ENCODE results near the gene MTF2. TPM values are rescaled to one million over a fixed set of nuclear protein-coding genes. Genes with fewer than 3 reads are reported as not detected.
A peak's percentile ranks its signal among the peaks of the same experiment; 100 is the strongest.
"Not testable (repeated sequence)": the region's sequence is repeated elsewhere in the genome, so short reads cannot be mapped to it uniquely, and the experiment has no call there.

Gene MTF2
- polyA plus RNA-seq (ENCODE audit: insufficient read length) = 23.5 TPM

DNA sequence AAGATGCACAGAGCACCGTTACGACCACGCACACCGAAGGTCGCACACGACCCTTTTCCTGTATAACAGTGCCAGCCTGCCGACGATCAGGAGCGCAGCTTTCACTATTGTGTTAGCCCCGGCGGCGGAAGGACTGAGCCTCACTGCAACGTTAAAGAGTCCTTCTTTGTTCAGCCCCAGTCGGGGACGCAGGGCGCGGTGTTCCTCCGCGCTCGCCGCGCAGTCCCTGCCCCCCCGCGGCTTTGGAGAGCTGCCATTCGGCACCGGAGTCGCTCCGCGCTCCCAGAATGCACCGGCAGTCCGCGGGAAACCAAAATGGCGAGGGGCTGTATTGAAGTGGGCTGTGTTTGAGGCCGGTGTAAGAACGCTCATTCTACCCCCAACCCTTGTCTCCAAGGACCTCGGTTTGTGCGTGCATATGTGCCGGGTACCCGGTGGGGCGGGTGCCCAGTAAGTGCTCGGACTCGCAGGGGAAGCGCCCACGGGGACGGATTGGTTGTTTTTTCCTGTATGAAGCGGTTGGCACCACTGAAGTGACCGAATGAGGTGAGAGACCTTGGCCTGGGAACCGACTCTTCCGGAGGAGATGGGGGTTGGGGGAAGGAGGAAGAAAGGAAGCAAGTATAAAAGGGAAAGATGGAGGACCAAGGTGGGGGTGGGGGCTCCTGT, at the start of gene MTF2:
Gene MTF2 (plus strand): TSS at position 298 of the 669 bp plus-strand sequence. CDS start 244 bp downstream, at position 542.
- peak; percentile 92 for DNase-seq (ENCODE audit: low read depth)

DNA sequence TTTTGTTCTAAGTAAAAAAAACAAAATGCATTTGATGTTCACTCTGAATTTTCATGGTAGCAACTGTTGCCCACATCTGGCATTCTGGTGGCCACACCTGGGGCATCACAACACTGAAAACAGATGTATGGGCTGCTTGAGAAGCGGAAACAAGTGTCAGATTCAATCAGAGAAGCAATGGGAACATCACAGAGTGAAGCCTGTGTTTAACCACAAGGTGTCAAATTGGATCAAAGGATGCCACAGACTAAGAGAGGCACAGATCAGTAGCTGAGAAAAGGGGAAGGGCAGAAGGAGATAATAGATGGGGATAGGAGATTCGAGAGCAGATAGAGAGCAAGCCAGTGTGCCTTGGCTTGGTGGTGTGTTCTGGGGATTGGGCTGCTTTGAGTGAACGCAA, 49.8 kb upstream of the MTF2 start:
- DNase-seq (ENCODE audit: low read depth) = no peak

DNA sequence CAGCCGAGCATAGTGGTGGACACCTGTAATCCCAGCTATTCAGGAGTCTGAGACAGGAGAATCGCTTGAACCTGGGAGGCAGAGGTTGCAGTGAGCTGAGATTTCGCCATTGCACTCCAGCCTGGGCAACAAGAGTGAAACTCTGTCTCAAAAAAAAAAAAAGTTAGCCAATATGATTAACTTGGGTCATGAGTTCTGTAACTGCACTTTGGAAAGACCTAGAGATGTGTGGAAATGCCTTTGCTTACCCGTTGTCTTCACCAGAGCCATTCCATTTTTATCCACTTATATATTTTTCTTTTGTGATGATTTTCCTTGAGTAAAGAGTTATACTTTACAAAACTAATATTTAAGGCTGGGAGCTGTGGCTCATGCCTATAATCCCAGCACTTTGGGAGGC, 48.9 kb upstream of the MTF2 start:
- not testable (repeated sequence) for DNase-seq (ENCODE audit: low read depth)

DNA sequence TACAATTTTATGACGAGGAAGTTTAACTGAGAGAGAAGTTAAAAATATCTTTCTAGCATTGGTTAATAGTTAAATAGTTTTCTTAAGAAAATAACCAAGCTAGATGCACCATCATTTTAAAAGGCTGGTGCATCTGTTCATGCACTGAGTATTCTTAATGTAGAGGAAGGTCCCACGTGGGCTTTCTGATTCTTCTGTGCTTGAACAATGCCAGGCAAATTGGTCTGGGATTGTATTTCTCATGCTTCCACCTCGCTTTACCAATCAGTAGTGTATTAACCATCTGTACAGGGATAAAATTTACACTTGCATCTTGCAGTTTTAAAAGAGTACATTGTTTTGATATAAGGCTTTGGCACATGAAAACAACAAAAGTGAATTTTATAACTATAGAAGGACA, 47.4 kb upstream of the MTF2 start:
- no peak for DNase-seq (ENCODE audit: low read depth)

DNA sequence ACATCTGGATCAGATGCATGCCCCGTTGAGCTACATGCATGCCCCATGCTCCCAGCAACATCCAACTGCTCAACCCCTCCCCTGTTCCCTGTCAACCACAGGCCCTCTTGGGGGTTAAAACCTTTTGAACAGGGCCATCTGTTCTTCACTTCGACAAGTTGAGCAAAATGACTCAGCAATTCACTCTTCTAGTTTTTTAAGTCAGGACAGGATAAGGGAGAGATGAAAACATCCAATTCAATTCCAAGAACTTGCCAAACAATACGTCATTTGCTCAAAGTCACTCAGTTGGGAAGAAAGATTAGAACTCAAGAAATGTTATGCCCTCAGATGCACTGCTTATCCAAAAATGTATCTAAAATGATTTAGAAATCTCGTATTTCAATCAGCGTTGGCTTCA, 46.1 kb upstream of the MTF2 start:
- DNase-seq (ENCODE audit: low read depth) = no peak

DNA sequence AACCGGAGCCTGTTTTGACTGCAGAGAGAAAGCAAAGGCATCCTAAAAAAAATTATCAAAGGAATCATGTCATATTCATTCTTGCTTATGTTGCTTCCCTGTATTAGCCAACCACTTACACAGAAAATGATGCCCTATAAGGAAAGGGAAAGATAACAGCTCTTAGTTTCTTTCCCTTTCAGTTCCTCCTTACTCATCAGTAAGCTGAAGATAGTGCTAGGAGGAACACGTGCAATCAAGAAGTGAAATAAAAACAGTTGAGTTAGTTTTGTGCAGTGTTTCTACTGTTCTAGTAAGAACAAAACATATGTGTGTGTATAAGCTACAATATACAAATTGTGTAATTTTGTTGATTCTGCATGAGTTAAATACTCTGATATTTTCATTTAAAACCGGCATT, 45.3 kb upstream of the MTF2 start:
- no peak for DNase-seq (ENCODE audit: low read depth)

DNA sequence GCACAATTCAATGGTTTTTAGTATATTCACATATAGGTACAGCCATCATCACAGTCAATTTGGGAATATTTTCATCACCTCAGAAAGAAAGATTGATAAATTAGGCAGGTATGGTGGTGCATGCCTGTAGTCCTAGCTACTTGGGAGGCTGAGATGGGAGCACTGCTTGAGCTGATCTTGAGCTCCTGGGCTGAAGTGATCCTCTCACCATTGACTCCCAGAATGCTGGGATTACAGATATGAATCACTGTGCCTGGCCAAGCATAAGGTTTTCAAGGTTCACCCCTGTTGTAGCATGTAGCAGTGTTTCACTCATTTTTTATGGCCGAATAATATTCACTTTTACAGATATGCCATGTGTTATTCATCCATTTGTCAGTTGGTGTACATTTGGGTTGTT, 44.7 kb upstream of the MTF2 start:
- DNase-seq (ENCODE audit: low read depth) = no peak

DNA sequence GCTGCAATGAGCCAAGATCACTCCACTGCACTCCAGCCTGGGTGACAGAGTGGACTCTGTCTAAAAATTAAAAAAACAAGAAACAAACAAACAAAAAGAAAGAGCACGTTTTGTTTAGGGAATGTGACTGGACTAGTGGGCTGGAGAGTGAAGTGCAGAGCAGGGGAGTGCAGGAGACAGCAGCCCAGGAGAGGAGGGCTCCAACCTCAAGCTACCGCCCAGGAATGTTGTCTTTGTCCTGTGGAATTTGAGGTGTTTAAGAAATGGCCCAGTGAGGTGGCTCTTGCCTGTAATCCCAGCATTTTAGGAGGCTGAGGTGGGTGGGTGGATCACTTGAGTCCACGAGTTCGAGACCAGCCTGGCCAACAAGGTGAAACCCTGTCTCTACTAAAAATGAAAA, 42.4 kb upstream of the MTF2 start:
- DNase-seq (ENCODE audit: low read depth) = no peak

DNA sequence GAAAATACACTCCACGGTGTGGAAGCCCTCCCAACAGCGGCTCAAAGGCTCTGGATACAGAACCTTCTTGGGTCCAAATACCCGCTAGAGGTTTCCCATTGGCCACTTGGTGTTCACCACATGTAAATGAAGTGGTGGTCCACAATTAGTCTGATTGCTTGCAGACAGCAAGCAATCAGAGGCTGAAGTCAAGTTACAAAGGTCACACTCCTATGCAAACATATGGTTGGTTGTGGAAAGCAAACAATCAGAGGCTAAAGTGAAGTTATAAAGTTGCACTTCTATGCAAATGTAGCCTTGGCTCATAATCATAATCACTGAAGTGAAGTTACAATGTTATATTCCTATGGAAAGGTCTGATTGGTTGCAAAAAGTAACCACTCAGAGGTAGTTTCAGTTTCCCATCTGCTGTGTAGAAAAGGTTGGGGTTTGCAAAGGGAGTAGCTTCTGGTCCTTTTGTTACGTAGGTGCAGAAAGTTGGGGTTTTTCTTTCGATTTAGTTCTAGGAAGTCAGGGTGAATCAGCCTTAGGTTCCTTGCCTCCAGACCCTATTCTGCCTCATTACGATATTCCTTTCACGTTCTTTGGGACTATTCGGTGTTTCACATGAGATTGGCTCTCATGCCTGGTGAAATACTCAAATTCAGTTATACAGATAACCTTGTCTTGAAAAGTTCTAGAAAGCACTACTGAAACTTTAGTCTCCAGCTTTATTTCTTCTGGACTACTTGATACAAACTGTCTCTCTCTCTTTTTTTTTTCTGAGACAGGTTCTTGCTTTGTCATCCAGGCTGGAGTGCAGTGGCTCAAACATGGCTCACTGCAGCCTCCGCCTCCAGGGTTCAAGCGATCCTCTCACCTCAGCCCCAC, 36.7 kb upstream of the MTF2 start:
- DNase-seq (ENCODE audit: low read depth) = no peak

DNA sequence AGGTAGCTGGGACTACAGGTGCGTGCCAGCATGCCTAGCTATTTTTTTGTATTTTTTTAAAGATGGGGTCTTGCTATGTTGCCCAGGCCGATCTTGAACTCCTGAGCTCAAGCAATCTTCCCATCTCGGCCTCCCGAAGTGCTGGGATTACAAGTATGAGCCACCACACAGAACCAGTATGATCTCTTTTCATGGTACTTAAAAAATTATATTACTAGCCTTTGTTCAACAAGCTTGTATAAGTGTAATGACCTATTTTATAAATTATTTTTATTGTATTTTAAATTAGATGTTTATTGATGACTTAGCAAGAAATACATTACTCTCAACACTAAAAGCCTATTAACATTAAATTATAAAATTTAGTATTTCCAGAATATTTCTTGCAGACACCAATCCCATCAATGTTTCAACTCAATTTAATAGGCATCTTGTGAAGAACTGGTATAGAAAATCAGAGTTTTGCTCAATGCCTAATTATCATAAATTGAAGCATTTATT, 36.0 kb upstream of the MTF2 start:
- no peak for DNase-seq (ENCODE audit: low read depth)

DNA sequence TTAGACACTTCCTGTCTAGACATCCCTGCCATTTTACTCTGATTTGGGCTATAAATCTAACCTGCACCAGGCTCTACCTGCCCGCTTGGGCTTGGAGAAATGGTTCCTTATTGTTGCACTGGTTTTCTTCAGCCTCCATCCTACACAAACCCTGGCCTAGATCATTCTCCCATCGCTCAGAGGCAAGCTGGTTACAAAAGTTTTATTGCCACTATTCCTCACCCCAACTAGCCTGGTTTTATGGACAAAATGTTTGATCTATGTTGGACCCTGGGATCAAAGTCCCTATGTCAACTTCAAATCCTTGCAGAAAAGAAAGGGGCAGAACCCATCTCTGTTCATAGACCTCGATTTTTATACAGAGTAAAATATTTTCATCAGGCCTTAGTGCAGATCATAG, 31.5 kb upstream of the MTF2 start:
- DNase-seq (ENCODE audit: low read depth) = no peak

DNA sequence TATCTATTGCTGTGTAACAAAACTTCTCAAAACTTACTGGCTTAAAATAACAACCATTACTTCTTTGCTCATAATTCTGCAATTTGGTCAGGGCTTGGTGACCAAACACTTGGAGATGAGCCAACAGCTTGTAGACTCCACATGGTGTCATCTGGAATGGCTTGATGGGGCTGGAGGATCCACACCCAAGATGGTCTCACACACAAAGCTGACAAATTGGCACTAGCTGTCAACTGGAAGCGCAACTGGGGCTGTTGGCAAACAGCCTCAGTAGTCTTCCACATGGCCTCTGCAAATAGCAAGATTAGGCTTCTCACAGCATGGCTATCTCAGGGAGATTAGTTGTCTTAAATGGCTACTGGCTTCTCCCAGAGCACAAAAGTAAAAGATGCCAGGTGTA, 27.1 kb upstream of the MTF2 start:
- DNase-seq (ENCODE audit: low read depth) = no peak

DNA sequence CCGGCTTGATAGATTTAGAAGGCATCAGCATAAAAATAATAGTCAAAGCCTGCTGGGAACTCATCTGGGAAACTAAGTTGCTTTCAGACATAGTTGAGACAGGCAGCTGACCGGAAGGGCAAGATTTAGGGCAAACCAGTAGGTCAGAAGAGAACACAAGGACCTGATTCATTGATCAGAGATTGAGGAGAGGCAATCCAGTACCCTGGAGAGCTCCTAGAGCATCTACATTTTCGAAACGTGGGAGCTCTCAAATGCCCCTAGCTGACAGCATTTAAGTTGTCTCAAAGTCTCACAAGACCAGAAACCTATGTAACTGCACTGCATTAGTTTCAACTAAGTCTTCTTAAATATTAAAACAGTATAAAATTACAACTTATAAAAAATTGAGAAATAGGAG, 22.9 kb upstream of the MTF2 start:
- no peak for DNase-seq (ENCODE audit: low read depth)

DNA sequence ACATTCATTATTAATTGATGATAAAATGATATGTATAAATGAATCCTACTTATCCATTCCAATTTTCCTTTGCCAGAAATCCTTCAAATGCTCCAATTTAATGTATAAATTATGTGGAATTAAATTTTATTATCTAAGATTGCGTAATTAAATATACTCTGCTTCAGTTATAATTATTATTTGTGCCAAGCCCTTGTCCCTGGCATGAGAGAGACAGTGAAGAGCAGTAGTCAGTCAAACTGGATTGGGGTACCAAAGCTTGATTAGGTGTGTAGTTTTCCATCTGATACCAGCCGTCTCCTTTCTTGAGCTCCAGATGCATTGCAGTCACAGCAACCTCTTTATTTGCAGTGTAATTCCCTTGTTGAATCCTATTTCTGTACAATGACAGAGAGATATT, 22.4 kb upstream of the MTF2 start:
- DNase-seq (ENCODE audit: low read depth) = no peak

DNA sequence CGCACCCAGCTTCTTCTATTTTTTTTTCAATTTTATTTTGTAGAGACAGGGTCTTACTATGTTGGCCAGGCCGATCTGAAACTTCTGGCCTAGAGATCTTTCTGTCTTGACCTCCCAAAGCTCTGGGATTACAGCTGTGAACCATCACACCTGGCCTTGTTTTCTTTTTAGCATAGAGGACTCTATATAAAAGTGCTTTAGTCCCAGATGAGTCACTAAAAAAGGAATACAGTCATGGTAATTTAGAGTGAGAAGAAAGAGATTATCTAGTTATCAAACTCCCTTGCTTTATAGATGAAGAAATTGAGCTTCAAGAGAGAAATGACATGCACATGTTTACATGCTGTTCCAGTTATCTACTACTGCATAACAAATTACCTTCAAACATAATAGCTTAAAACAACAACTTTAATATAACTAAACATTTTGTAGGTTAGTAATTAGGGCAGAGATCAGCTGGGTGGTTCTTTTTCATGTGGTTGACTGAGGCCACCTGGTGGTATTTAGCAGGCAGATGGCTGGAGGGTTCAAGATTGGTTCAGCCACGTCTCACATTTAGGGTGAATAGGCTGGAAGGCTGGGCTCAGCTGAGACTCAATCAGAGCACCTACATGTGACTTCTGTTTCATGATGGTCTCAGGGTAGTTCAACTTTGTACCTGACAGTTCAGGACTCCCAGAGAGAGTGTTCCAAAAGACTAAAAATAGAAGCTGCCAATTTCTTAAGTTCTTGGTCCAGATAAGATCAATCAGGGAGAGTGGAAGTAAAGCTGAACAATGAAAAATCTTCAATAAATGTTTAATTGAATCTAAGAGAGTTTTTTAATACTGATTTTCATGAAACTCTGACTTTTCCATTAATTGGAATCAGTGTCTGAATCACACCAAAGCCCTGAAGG, 16.9 kb upstream of the MTF2 start:
- no peak for DNase-seq (ENCODE audit: low read depth)

DNA sequence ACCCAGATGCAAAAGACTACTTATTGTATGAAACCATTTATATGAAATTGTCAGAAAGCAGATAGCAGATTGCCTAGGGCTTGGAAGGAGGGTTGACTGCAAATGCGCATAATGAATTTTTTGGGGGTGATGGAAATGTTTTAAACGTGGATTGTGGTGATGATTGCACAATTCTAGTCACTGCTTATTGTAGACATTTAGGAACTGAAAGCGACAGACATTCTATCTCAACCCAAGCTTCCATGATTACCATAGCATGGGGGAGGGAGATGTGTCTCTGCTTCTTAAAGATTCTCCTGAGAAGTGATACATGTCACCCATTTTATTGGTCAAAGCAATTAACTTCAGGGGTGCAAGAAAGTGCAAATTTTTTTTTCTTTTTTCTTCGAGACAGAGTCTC, 2.8 kb upstream of the MTF2 start:
- no peak for DNase-seq (ENCODE audit: low read depth)

DNA sequence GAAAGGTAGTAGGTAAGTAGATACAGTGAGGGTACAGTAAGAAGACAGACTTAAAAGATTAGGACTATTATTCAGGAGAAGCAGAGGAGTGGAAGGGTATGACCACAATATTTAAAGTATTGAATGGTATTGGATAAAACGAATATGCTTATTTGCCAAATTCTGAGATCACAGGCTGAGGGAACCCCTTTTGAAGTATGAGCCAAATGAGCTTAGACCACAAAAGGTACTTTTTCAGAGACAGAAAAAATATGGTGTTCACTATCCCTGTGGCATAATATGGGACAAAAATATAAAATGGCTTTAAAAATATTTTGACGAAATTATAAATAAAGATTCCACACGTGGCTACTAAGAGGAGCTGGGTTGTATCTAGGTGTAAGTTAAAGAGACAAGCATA, 880 bp upstream of the MTF2 start:
- no peak for DNase-seq (ENCODE audit: low read depth)

DNA sequence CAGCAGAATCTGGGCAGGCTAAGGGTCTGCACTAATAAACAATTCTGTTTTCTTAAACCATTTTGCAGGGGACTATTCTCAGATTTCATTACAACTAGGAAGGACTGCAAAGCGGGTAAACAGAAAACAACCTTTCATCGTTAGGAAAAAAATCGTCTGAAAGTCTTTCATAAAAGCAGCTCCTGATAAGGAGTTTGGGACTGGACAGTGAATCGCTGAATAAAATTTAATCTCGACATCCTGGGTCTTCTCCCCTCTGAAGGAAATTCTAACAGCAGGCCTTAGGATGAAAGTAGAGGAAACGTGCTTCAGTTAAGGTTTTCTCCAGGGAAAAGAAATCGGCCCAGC, 471 bp upstream of the MTF2 start:
- DNase-seq (ENCODE audit: low read depth) = peak; percentile 40

DNA sequence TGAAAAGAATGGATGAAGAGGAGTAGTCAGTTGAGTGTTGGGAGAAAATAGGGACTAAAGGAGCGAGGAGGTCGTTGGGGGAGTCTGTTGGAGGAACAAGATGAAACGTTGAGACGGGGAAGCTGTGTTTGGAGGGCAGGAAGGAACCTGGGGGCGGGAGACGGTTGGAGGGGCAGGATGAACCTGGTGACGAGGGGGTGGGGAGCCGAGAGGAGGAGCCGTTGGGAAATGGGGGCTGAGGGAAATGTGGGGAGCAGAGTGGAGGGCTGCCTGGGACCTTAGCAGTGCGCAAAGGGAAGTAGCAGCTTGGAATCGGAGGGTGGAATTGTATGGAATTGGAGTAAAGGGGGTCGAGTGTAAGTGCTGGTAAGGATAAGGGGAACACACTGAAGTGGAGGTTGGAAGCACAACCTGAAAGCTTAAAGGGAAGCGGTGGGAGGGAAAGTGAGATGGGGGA, 630 bp downstream of the MTF2 start:
- DNase-seq (ENCODE audit: low read depth) = no peak

DNA sequence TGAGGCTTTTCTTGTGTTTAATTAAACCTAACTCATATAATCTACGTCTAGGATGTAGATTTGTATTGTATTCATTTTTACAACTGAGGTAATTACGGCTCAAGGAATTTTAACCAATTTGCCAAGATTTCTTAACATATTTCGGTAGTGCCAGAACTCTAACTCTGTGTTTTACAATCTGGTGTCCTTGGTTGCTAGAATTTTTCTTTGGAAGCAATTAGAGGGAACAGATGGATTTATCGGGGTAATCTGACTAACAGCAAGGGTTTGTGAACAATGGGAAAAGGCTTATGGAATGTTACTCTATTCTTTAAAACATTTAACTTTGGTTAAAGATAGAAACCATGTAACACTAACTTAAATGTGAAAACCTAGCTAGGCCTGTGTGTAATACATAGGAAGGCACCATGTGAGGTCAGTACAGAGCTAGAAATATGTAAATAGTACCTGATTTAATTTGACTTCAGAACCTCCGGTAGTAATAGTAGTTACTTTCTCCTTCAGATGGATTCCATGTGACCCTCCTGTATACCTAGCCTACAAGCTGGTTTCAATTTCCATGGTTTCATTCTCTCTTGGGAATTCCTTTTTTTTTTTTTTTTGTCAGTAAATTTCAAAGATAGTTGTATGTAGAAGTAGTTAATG, 1.2 kb downstream of the MTF2 start:
- no peak for DNase-seq (ENCODE audit: low read depth)

DNA sequence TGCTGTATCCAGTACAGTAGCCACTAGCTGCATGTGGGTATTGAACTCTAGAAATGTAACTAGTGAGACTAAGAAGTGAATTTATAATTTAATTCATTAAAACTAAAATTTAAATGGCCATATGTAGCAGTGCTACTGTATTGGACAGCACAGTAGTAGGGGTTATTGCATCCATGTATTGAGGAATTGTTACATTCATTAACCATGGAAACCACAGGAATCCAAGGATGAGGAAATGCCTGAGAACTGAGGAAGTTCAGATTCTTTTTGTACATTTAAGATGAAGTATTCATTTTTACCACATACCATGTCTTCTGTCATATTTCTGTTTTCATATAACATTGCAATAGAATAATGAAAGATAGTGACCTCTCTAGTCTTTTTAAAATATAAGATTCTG, 2.6 kb downstream of the MTF2 start:
- no peak for DNase-seq (ENCODE audit: low read depth)

DNA sequence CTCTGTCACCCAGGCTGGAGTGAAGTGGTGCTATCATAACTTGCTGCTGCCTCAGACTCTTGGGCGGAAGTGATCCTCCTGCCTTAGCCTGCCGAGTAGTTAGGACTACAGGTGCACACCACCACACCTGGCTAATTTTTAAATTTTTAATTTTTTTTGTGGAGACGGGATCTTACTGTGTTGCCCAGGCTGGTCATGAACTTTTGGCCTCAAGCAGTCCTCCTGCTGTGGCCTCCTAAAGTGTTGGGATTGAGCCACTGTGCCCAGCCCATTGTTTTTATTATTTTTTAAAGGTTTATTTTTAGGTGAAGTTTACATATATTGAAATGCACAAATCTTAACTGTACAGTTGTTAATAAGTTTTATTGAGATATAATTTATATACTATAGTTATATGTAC, 3.2 kb downstream of the MTF2 start:
- no peak for DNase-seq (ENCODE audit: low read depth)
